Stimulated activated CD4-positive, alpha-beta T cell treated with anti-CD3 and anti-CD28 coated beads, Interleukin-4, amount 100 ng/mL, for 48 hours (primary cell): Measurements from ENCODE around the gene GRAMD2A.

Experiments used
- DNase-seq, 2 donors: peaks; one replicate each; pipeline ENCODE4 v3.0.0-alpha.2; 2020; ENCODE audit warnings: low read depth in 2 of 2

GRAMD2A gene

GRCh38 chr15:72197460-72198355 lies at the start of gene GRAMD2A:
Gene GRAMD2A (minus strand): TSS chr15:72197787.
- DNase-seq: peak in 1 of 2 donors; percentile 37

DNA sequence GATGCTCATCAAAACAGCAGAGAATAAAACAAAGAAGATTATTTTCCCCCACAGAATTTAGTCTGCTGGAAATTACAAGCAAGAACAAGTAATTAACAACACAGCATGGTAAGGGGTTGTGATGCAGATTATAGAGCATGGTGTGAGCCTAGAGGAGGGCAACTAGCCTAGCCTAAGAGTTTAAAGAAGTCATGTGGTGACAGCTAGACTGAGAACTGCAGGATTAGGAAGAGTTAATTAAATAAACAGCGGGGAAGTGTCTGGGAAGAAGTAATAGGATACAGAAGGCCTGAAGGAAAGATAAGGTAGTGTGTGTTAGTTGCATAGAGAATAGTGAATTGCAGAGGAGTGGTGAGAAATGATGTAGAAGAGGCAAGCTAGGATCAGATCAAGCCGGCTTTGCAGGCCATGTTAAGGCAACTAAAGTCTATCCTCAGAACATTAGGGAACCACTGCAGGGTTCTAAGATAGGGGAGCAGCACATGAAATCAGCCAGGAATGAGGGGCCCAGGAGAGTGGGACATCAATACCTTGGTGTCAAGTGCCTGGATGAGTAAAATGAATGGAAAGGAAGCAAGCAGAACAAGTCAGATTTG lies 45.3 kb upstream of the GRAMD2A start:
- DNase-seq: no peak

DNA sequence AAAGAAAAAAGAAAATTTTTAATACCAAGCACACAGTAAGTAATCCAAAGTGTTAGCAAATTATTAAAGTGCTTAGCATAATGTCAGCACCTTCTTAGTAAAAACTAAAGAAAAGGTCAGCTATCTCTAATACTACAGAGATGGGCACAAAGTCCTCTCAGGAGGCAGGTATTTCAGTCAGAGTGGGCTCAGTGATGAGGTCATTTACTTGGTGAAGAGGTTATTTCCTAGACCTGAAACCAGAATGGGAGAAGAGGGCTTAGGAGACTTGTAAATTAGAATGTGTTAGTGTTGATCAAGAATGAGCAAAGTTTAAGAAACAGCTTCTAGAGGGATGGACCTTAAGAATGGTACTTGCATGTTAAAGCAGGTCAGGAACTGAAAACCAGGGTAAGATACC lies 42.1 kb upstream of the GRAMD2A start:
- no peak for DNase-seq

DNA sequence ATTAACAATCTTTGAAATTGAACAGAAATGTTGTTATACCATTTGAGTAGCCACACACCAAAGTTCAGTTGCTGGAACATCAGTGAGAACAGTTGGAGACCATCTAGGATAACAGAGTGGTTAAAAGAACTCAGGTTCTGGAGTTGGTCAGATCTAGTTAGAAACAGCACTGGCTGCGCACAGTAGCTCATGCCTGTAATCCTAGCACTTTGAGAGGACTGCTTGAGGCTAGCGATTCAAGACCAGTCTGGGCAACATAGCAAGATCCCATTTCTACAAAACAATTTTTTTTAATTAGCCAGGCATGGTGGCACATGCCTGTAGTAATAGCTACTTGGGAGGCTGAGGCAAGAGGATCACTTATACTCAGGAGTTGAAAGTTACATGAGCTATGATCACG lies 41.0 kb upstream of the GRAMD2A start:
- no peak for DNase-seq

GRCh38 chr15:72237853-72238224 lies 40.3 kb upstream of the GRAMD2A start:
- no peak for DNase-seq

GRCh38 chr15:72237029-72237852 lies 39.7 kb upstream of the GRAMD2A start:
- DNase-seq: peak; percentile 59 to 78

- no peak for DNase-seq
These were observed 38.9 kb upstream of the GRAMD2A start for GRCh38 chr15:72236381-72237003.

GRCh38 chr15:72235298-72235697 lies 37.7 kb upstream of the GRAMD2A start:
- DNase-seq: no peak

DNA sequence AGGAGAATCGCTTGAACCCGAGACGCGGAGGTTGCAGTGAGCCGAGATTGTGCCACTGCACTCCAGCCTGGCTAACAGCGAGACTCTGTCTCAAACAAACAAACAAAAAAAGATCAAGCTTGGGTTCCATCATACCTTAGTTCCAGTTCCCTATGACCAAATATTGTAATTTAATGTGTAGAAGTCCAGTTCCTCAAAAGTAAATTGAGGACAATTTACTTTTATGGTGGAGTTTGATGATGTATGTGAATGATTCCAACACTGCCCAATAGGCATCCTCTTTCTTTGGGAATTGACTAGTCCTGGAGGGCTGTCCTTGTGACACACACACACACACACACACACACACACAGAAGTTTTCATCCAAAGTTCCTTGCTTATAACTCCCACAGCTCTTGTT lies 36.2 kb upstream of the GRAMD2A start:
- no peak for DNase-seq

GRCh38 chr15:72231833-72232478 lies 34.4 kb upstream of the GRAMD2A start:
- DNase-seq: no peak

GRCh38 chr15:72231066-72231832 lies 33.7 kb upstream of the GRAMD2A start, which contains the start of gene PKM:
Gene PKM (minus strand): TSS chr15:72231190. CDS start chr15:72219097, 12,093 bp downstream.
- peak; percentile 96 to 98 for DNase-seq

- DNase-seq: peak; percentile 84 to 92
These were observed 32.8 kb upstream of the GRAMD2A start for GRCh38 chr15:72230197-72231065.

- no peak for DNase-seq
These were observed 32.3 kb upstream of the GRAMD2A start for GRCh38 chr15:72229947-72230196.

DNA sequence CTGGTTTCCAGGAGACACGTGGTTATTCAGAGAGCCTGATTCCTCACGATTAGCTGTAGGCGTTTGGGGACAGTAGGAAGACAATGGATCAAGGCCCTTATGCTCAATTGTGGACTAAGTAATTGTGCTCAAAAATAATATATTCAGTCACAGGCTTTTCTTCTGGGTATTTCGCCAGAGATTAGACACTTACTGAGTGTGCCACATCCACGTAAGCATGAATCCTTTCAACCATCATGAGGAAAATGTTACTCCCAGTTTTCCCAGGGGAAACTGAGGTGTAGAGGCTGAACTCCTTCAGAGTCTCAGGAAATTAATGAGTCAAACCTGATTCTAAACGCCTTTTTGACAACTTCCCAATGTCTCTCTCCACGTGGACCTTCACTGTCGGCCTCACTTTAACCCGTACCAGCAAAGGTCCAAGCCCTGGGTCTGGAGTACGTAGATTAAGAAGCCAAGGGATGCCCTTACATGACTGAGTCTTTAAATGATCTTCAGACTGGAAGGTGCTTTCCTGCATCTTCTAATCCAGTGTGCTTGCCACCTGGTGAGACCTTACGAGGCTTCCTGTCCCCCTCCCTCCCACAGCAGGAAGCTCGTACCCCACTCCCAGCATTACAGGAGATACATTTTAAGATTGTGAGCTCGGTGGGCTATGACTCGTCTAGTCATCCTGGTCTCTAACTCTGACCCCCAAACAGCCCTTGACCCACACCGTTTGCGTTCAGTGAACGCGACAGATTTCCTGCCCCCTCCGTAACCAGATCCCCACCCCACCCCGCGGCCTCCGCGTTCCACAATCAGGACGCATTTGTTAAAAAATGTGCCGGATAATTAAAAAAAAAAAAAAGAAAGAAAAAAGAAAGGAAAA lies 31.7 kb upstream of the GRAMD2A start:
- DNase-seq: no peak

DNA sequence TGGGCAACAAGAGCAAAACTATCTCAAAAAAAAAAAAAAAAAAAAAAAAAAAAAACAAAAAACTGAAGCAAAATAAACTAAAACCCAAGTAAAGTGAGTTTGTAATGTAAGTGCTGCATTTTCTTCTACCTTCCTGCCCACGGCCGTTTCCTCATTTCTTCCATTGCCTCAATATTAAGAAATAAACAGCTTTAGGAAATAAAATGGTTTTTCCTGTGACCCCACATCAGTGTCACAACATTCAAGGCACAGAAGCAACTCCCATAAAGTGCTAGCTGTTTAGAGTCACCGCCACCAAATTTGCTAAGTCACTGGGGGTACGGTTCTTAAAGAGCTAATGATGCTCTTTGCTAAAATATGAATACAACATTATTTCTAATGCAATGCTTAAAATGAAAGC lies 30.1 kb upstream of the GRAMD2A start:
- DNase-seq: no peak

DNA sequence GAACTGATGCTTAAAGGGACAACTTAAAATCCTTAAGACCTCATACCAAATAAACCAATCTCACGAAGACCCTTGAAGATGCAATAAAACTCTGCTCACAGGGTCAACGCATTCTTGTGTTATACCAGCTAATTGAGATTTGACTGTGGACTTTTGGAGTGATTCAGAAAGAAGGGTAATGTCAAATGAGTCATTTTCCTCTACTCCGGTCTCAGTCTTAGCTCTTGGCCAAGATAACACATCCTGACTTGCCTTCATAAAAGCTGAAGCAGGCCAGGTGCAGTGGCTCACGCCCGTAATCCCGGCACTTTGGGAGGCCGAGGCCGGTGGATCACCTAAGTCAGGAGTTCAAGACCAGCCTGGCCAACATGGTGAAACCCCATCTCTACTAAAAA lies 29.6 kb upstream of the GRAMD2A start:
- DNase-seq: peak; percentile 39 to 55

GRCh38 chr15:72223278-72223677 lies 25.7 kb upstream of the GRAMD2A start:
- DNase-seq: no peak

DNA sequence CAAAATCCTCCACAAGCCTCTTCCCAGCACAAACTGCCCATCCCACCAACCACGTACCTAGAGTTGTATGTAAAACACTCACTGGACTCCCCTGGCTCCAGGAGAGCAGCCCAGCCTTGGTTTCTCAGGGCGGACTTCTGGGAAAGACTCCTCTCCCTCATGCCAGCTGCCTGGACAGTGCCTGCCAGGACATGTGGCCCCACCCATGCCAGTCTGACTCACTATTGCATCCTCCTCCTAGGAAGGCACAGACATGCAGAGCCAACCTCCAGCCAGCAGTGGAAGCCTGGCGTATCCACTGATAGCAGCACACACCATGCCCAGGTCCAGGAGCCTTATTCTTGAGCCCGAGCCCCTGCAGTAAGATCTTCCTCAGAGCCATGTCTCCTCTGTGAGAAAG lies 24.8 kb upstream of the GRAMD2A start:
- no peak for DNase-seq

DNA sequence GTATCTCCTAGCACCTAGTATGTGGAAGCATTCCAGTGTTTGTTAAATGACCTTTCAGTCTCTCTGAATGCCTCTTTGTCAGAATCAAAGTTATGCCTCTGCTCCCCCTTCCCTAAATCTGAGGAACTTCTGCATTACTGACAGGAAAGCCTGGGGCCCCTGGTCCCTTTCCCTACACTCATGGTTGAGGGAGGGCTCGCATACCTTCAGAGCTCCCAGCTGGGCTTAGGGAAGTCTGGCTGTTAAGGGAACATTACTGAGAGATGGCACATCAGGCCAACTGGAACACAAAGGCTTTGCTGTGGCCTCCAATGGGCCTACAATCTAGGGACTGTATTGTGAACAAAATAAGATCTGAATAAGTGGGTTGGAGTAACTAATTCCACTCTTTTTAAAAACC lies 23.1 kb upstream of the GRAMD2A start:
- no peak for DNase-seq
